Panc1 (cell line): ENCODE results near the gene SLC24A4.

ENCODE experiments used
- CTCF ChIP-seq: fragments of 450-650 bp; IDR thresholded peaks from 2 replicates; pipeline ENCODE4 v1.5.1; 2017; ENCODE audit warnings: mild to moderate bottlenecking
- POLR2AphosphoS5 ChIP-seq: IDR thresholded peaks from 2 replicates; pipeline ENCODE4 v1.6.1; 2012; ENCODE audit warnings: mild to moderate bottlenecking, low read depth, low read length, moderate library complexity
- REST ChIP-seq, 2 experiments: IDR thresholded peaks; 2 replicates each; pipeline ENCODE4 v1.6.1; 2011 to 2012; ENCODE audit warnings: low read depth in 2 of 2, control low read depth in 1 of 2, low read length in 1 of 2, mild to moderate bottlenecking in 1 of 2, moderate library complexity in 1 of 2; ENCODE audit not compliant: insufficient read depth in 1 of 2

GRCh38 chr14:92310776-92311375, 12.1 kb upstream of the SLC24A4 start:
- TF ChIP-seq CTCF (no peak), POLR2AphosphoS5 (no peak), REST (IDR thresholded peaks at IDR 0.05; ENCODE audit: insufficient read depth in 1 of 2, low read depth in 2 of 2, low read length in 1 of 2) (no peak)
